ENCODE data around the gene ZNF282.

Gene ZNF282

DNA sequence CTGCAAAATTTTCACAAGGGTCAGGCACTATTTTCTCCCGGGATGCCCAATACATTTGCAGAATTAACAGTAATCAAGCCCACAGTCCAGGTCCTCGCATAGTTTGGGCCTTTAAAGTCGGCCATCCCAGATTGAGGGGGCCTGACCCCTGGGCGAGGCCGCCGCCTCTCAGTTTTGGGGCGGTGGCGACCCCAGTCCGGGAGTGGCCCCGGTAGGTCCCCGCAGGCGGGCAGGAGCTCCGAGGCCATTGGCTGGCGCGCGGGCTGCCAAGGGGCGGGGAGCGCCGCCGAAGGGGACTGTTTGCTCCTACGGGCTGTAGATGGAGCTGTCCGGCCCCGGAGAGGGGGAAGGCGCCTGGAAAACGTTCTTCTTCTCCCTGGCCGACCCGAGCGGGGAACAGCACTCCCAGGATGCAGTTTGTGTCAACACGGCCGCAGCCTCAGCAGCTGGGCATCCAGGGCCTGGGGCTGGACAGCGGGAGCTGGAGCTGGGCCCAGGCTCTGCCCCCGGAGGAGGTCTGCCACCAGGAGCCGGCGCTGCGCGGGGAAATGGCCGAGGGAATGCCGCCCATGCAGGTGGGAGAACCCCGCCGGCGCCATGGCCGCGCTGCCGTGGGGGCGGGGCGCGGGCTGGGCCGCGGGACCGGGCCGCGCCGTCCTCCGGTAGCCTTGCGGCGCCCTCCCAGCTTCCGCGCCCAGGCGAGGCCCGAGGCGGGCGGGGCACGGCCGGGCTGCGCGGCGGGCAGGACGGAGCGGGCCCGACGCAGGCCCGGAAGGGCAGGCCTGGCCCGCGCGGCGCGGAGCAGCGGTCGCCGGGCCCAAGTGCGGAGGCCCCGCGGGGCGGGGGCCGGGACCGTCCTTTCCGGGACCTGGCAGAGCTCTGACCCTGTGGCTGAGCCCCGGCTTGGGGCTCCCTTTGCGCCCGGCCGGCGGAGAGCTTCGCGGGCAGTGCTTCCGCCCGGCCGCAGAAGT, at the start of gene ZNF282:
ZNF282 (plus strand) TSS at position 367 of the 971 bp plus-strand sequence; CDS start at position 411, 44 bp downstream.
- DNase-seq = peak; percentile 90

DNA sequence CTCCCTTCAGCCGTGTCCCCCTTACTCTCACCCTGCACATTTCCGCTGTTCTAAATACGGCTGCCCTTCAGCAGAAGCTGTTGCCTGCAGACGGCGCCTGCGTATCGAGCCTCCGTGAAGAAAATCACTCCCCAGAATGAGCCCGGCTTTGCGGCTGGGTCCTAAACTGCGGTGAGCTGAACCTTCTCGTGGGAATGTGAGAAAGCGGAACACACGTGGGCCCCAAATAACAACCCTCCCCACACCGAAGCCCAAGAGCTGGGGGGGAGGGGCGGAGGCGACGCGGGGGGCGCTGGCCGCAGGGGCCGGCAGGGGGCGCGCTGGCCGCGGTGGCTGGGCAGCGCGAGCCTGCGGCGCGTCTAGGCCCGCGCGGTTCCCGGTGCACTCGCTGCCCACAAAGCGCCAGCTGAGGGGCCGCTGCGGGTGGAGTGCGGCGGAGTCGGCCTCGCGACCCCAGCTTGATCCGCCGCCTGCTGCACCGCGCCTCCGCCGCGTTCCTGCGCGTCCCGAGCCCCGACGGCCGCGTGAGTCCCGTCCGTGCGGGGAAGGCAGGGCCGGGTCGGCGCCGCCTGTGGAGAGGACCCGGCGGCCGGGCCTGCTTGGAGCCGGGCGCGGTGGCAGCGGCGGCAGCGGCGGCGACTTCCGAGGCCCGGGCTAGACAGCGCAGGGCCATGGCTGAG, 48.1 kb upstream of the ZNF282 start, which contains the start of gene ZNF398:
ZNF398 (plus strand) TSS at position 382 of the 680 bp plus-strand sequence; CDS start at position 672, 290 bp downstream.
- DNase-seq = peak; percentile 73

DNA sequence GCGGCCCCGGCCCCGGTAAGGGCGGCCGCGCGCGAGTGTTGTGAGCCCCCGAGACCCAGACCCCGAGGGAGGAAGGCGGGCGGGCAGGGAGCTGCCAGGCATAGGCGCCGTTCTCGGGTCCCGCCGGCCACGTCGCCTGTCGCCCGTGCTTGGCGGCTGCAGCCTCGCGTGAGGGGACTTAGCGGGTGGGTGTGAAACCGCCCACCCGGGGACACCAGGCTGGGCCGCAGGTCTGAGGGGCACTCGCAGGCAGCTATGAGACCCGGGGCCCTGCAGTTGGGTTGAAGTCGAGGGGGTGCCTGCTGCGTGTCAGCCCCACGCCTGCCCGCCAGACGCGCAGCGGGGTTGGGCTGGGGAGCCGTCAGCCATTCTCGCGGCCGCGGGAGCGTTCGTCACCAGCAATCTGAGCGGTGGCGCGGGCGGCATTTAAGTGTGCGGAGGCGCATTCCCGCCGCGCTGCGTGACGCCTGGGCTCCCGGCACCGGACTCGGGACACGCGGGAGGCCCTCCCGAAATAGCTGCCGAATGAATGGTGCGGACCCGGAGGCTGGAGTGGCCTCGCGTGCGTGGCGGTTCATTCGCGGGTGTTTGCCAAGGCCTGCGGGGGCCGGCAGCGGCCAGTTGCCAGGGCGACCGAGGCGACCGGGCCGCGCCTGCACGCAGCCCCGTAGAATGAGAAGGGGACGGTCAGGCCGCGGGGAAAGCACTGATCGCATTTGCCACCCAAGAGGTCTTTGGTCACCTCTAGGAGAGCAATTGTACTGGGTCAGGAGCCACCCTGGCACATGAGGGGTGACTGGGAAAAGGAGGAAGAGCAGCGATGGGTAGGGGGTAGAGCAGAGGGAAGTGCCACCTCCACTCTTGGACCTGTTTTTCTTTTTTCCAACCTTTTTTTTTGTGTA, 47.3 kb upstream of the ZNF282 start:
- peak; percentile 56 for DNase-seq

DNA sequence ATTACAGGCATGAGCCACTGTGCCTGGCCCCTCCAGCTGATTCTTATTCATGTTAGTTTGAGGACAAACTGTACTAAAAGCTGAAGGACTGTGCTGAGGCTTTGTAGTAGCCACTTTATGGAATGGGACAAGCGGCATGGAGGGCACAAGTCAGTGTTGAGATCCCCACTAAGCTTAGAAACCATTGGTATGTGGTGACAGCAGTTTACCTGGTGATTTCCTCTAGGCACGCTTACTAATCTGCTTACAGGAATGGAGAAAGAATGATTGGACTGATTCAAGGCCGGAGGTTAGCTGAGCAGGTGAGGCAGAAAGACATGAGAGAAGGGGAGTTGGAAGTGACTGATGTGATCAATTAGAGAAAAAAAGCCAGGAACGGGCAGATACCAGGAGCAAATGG, 44.4 kb upstream of the ZNF282 start:
- DNase-seq = no peak

DNA sequence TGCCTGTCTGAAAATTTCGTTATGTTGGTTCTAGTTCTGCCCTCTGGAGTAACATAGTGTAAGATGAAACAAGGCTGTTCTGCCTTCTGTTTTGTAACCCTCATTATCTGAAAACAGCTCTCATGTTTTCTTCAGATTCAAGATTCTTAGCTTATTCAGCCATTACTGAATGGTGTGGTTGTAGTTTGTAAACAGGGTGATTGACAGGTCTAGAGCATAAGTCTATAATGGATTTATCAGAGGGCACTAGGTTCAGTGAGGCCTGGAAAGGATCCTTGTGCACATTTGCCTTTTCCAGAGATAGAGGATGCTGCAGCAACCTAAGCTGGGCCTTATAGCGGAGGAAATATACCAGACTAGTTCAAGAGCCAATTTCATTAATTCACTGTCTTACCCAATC, 42.0 kb upstream of the ZNF282 start:
- no peak for DNase-seq

DNA sequence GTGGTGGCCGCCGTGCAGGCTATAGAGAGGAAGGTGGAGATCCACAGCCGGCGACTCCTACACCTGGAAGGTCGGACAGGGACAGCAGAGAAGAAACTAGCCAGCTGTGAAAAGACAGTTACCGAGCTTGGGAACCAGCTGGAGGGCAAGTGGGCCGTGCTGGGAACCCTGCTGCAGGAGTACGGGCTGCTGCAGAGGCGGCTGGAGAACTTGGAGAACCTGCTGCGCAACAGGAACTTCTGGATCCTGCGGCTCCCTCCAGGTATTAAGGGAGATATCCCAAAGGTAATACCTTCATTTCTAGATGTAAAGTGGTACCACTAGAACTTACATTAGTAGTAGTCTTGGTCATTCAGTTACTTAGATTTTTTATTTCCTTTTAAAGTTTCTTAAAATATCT, 41.3 kb upstream of the ZNF282 start:
- no peak for DNase-seq

DNA sequence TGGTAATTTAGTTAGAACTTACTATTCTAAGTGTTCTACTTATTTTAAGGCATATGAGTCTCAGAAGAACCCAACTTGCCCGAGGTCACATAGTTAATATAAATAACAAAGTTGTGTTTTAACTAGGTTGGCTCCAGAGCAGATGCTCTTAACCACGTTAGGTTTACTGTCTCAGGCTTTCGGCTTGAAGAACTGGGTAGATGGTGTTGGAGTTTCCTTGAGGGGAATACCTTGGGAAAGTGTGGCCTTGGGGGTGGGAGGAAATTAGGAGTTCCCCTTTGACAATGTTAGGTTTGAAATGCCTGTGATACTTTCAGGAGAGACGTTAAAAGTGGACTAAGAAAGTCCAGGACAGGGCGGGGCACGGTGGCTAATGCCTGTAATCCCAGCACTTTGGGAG, 38.4 kb upstream of the ZNF282 start:
- no peak for DNase-seq

DNA sequence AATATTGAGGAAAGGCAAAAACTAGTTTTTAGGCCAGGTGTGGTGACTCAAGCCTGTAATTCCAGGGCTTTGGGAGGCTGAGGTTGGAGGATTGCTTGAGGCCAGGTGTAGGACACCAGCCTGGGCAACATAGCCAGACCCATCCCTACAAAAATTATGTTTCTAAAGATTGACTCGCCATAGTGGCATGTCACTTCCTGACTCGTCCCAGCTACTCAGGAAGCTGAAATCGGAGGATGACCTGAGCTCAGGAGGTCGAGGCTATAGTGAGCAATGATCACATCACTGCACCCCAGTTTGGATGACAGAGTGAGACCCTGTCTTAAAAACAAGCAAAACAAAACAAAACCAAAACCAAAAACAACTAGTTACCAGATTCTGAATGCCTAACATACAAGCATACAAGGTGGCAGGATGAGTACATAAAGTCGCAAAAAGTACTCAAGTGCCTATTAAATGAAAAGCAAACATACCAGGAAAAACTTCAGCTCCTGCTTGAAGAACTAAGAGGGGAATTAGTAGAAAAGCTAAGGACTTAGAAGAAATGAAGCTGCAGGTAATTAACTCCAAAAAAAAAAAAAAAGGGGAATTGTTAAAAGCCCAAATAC, 34.0 kb upstream of the ZNF282 start:
- DNase-seq = peak; percentile 72

DNA sequence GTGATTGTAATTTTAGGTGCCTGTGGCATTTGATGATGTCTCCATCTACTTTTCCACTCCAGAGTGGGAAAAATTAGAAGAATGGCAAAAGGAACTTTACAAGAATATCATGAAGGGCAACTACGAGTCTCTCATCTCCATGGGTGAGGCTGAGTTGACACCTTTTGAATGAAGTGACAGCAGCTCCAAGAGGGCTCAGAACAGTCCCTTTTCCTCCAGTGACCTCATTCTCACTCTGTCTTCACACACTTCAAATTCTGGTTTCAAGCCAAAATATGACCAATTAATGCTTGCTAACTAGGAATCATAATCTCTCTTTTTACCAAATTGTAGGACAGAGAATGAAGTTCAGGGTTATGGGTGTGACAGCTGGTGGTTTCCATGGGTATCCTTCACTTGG, 29.2 kb upstream of the ZNF282 start:
- DNase-seq = no peak

DNA sequence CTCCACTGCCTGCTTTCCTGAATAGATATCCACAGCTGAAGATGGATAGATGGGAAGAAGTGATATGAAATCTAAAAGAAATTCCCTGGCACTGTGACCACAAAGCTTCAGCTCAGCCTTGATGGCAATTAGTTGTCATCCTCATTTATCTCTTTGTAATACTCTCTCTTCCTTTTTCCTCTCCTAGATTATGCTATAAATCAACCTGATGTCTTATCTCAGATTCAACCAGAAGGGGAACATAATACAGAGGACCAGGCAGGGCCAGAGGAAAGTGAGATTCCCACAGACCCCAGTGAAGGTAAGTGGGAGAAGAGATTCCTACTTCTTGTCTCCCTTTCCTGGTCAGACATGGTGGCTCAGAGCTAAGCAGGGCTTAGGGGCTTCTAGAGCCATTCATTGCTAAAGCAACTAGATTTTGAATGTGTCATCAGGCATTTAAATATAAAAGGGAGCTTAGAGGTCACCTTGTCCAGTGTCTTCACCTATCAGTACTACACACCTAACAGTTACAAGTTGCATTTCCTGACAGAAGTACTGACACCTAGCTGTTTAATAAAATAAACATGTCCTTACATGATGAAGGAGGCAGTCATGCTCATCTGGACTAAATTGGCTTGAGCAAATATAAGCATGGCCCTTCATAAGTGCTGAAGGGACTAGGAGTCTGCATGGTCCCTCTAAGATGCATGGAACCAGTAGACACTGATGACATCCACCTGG, 28.6 kb upstream of the ZNF282 start:
- DNase-seq = no peak

DNA sequence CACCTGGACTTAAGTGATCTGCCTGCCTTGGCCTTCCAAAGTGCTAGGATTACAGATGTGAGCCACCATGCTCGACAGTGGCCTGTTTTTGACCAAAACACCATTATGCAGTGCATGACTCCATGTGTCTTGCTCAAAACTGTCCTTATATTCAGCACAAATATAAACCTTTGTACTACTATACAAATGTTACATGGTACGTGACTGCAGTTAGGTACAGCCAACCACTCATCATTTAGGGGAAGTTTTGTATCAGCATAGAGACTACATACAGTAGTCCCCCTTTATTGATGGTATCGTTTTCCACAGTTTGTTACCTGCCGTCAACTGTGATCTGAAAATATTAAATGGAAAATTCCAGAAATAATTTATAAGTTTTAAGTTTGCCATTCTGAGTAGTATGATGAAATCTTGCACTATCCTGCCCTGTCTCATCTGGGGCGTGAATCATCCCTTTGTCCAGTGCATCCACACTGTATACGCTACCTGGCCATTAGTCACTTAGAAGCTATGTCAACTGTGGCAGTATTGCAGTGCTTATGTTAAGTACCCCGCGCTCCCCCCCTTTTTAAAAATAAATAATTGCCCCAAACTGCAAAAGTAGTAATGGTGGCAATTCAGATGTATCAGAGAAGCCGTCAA, 23.3 kb upstream of the ZNF282 start:
- peak; percentile 55 for DNase-seq

DNA sequence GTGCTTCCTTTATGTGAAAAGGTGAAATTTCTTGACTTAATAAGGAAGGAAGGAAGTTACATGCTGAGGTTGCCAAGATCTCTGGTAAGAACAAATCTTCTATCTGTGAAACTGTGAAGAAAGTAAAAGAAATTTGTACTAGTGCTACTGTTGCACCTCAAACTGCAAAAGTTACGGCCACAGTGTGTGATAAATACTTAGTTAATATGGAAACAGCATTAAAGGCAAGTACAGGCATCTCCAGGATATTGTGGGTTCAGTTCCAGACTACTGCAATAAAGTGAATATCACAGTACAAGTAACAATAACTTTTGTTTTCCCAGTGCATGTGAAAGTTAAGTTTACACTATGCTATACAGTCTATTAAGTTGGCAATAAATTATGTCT, 22.8 kb upstream of the ZNF282 start:
- DNase-seq = no peak

DNA sequence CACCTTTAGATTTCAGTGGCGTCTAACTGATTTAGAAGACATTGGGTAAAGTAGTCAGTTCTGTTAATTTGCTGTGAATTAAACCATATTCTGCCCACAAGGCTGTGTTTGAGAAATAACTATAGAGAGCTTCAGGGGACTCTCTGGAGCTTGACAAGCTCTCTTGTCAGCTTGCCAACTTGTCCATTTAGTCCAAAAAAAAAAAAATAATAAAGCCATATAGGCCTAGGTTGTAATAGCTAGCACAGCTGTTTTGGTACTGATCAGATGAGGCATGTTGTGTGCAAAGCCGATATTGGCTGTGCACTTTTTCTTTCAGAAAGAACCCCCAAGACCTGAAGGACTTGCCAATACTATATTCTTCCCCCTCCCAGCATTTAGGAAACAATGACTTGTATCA, 20.2 kb upstream of the ZNF282 start:
- no peak for DNase-seq

DNA sequence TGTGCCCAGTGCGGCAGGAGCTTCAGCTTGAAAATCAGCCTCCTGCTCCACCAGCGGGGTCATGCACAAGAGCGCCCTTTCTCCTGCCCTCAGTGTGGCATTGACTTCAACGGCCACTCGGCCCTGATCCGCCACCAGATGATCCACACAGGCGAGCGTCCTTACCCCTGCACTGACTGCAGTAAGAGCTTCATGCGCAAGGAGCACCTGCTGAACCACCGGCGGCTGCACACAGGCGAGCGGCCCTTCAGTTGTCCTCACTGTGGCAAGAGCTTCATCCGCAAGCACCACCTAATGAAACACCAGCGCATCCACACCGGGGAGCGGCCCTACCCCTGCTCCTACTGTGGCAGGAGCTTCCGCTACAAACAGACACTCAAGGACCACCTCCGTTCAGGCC, 16.1 kb upstream of the ZNF282 start:
- DNase-seq = no peak

DNA sequence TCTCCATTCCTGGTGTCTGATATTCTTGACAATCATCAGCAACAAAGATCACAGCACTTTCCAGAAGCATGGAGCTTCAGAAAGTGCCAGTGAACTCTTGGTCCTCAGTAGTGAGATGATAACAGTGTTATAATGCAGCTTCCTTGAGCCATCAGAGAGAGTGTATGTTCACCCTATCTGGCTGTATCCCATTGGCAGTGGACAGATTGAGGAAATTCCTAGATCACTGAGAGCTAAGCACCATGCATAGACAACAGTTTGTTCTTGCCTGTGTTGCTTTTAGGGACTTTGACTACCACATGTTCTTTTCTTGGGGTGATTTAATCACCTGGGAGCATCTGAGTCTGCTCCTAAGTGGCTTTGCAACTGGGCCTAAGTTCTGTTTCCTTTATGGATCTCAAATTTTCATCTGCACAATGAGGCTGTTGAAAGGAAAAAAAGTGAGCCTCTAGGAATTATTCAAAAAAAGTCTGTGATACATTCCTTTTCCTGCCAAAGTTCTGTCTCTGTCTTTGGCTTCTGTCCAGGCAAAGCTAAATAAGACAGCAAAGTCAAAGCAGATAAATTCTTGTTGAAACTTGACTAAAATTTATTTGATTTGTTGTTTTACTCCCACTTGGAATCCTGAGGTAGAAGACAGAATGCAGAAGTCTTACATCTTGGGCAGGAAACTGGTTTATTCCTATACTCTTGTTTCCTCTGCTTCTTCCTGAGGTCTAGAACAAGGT, 14.5 kb upstream of the ZNF282 start:
- DNase-seq = no peak

DNA sequence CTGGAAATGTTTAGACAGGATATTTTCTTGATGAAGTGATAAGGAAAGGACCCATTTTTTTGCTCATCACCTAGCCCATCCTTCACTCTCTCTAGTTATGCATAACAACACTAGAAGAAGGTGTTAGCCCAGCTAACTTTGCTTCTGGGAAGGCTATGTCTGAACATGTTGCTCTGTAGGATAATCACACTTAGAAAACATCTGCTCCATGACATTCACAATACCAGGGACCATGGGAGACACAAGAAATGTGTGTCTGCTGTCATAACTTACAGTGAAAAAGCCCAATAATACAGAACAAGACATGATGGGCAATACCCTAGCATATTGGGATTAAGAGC, 13.9 kb upstream of the ZNF282 start:
- DNase-seq = no peak

DNA sequence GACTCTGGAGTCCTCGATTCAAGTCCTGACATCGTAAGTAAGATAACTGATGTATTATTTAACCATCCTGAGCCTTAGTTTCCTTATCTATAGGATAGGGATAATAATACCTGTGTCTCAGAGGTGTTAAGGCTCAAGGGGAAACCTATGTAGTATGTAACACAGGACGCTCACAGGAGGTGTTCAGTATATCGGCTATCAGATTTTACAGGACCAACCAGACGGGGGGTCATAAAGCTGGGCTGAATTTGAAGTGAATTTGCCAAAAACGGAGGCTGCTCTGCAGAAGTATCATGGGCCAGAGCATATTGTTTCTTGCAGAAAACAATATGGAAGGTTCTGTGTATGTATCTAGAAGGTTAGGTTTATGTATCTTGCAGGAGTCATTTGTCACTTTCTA, 11.1 kb upstream of the ZNF282 start:
- DNase-seq = no peak

DNA sequence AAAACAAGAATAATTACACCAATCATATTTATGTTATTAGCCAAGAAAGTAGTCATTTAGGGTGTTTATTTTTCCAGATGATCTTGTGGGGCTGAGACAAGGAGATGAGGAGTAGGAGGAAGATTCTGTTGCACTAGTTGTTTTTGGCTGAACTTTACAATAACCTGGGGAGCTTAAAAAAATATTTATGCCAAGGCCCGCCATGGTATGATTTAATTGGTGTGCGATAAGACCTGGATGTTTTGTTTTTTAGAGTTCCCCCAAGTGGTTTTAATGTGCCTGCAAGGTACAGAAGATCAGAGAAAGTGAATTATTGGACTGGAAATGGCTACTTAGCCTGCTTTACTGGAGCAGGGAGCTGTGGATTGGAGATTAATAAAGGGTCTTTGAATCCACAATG, 7.1 kb upstream of the ZNF282 start:
- DNase-seq = no peak

DNA sequence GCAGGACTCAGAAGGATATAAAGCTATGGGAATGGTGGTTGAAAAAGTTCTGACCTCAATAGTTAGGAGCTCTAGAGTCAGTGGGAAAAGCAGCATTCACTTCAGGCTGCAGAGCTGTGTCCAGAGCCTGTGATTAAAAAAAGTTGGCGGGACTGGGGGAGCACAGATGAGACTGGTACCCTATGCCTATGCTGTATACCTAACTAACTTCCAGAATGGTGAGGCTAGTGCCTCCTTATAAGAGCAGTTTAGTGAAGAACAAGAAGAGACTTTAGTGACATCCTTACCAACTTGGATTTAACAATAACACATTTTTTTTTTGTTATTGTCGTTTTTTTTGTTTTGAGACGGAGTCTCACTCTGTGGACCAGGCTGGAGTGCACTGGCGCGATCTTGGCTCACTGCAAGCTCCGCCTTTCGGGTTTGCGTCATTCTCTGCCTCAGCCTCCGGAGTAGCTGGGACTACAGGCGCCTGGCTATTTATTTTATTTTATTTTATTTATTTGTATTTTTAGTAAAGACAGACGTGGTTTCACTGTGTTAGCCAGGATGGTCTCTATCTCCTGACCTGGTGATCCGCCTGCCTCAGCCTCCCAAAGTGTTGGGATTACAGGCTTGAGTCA, 6.6 kb upstream of the ZNF282 start:
- no peak for DNase-seq

DNA sequence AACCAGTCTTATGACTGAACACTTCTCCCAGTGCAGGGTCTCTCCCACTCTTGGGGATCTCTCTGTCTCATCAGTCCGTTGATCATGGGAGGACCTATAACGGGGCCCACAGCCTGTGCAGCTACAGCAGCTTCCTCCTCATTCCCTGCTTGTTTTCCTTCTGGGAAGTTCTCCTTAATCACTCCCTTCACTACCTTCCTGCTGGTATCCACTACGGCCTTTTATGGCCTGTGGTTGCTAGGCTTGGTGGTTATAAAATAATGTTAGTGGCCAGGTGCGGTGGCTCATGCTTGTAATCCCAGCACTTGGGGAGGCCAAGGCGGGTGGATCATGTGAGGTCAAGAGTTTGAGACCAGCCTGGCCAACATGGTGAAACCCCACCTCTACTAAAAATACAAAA, 3.5 kb upstream of the ZNF282 start:
- DNase-seq = no peak

Measured in EL (cell line).